ENCODE results near the gene IL4R. TPM values are rescaled to one million over a fixed set of nuclear protein-coding genes. Genes with fewer than 3 reads are reported as not detected.

The IL4R gene
- total RNA-seq, 1 experiment from 2014 or later = 32.6 TPM

GRCh38 chr16:27402569-27402963 is 88.8 kb downstream of the IL4R start:
- intact Hi-C loops (cut with micrococcal nuclease; ENCODE audit: unreplicated experiment) = no loop called here
- Histone ChIP-seq H3K4me1 (no peaks in the 10 kb centered on the region), H3K27me3 (replicated peaks; ENCODE audit: control insufficient read depth, insufficient read depth, low read length) (no peaks in the 10 kb centered on the region), H3K9me3 (no peaks in the 10 kb centered on the region), H3K36me3 (ENCODE audit: control insufficient read depth, insufficient read depth, low read length) (no peaks in the 10 kb centered on the region), H3K4me3 (ENCODE audit: low read depth, low read length) (no peak overlapping the region)
- no TSS peak for BruUV-seq (replicated peaks)
- H3K4me3 Mint-ChIP-seq (ENCODE audit: unreplicated experiment) = no peak overlapping the region
- H3K27me3 Mint-ChIP-seq (ENCODE audit: insufficient read depth, unreplicated experiment) = no peaks in the 10 kb centered on the region
- no peak for TF ChIP-seq CTCF (IDR thresholded peaks at IDR 0.05; ENCODE audit: insufficient read depth in 1 of 2, low read depth in 1 of 2, low read length in 1 of 2, severe bottlenecking in 1 of 2, unreplicated experiment in 1 of 2)
- no peak overlapping the region for H3K27ac Mint-ChIP-seq (ENCODE audit: unreplicated experiment)
- POLR2A ChIA-PET = no interaction called here
- H3K36me3 Mint-ChIP-seq (ENCODE audit: insufficient read depth, unreplicated experiment) = no peaks in the 10 kb centered on the region
- CTCF ChIA-PET = no interaction called here
- DNase-seq = no peak
- H3K9me3 Mint-ChIP-seq (ENCODE audit: unreplicated experiment) = no peaks in the 10 kb centered on the region
- H3K4me1 Mint-ChIP-seq (ENCODE audit: low read depth, unreplicated experiment) = no peaks in the 10 kb centered on the region

- no peak for TF ChIP-seq CTCF (IDR thresholded peaks at IDR 0.05; ENCODE audit: insufficient read depth in 1 of 2, low read depth in 1 of 2, low read length in 1 of 2, severe bottlenecking in 1 of 2, unreplicated experiment in 1 of 2)
Measured at GRCh38 chr16:27402964-27403600, 89.3 kb downstream of the IL4R start.

GRCh38 chr16:27403601-27403992 is 89.8 kb downstream of the IL4R start:
- H3K36me3 Mint-ChIP-seq (ENCODE audit: insufficient read depth, unreplicated experiment) = no peaks in the 10 kb centered on the region
- no peaks in the 10 kb centered on the region for H3K9me3 ChIP-seq
- POLR2A ChIA-PET = no interaction called here
- H3K27me3 Mint-ChIP-seq (ENCODE audit: insufficient read depth, unreplicated experiment) = no peaks in the 10 kb centered on the region
- CTCF ChIA-PET = no interaction called here
- no peak overlapping the region for H3K4me3 ChIP-seq (ENCODE audit: low read depth, low read length)
- intact Hi-C loops (cut with micrococcal nuclease; ENCODE audit: unreplicated experiment) = no loop called here
- no peak overlapping the region for H3K27ac Mint-ChIP-seq (ENCODE audit: unreplicated experiment)
- H3K9me3 Mint-ChIP-seq (ENCODE audit: unreplicated experiment) = no peaks in the 10 kb centered on the region
- peaks cover 6% of the 10 kb centered on the region for H3K4me1 Mint-ChIP-seq (ENCODE audit: low read depth, unreplicated experiment)
- H3K4me3 Mint-ChIP-seq (ENCODE audit: unreplicated experiment) = no peak overlapping the region
- no peak for TF ChIP-seq CTCF (IDR thresholded peaks at IDR 0.05; ENCODE audit: insufficient read depth in 1 of 2, low read depth in 1 of 2, low read length in 1 of 2, severe bottlenecking in 1 of 2, unreplicated experiment in 1 of 2)
- no peaks in the 10 kb centered on the region for H3K4me1 ChIP-seq
- no peak for DNase-seq
- no peaks in the 10 kb centered on the region for H3K36me3 ChIP-seq (ENCODE audit: control insufficient read depth, insufficient read depth, low read length)
- BruUV-seq (replicated peaks) = no TSS peak
- no peaks in the 10 kb centered on the region for H3K27me3 ChIP-seq (replicated peaks; ENCODE audit: control insufficient read depth, insufficient read depth, low read length)

More at GRCh38 chr16:27402964-27403600, 89.3 kb downstream of the IL4R start:
- Mint-ChIP-seq H3K4me3 (ENCODE audit: unreplicated experiment) (no peak overlapping the region), H3K27me3 (ENCODE audit: insufficient read depth, unreplicated experiment) (no peaks in the 10 kb centered on the region), H3K36me3 (ENCODE audit: insufficient read depth, unreplicated experiment) (no peaks in the 10 kb centered on the region), H3K9me3 (ENCODE audit: unreplicated experiment) (no peaks in the 10 kb centered on the region), H3K4me1 (ENCODE audit: low read depth, unreplicated experiment) (peaks cover 3% of the 10 kb centered on the region), H3K27ac (ENCODE audit: unreplicated experiment) (no peak overlapping the region)
- Histone ChIP-seq H3K4me1 (no peaks in the 10 kb centered on the region), H3K27me3 (replicated peaks; ENCODE audit: control insufficient read depth, insufficient read depth, low read length) (no peaks in the 10 kb centered on the region), H3K36me3 (ENCODE audit: control insufficient read depth, insufficient read depth, low read length) (no peaks in the 10 kb centered on the region), H3K9me3 (no peaks in the 10 kb centered on the region), H3K4me3 (ENCODE audit: low read depth, low read length) (no peak overlapping the region)
- intact Hi-C loops (cut with micrococcal nuclease; ENCODE audit: unreplicated experiment) = no loop called here
- BruUV-seq (replicated peaks) = no TSS peak
- ChIA-PET POLR2A (no interaction called here), CTCF (no interaction called here)
- DNase-seq = no peak

All from Caco-2 (cell line).